ENCODE results near the gene CCDC169.

DNA sequence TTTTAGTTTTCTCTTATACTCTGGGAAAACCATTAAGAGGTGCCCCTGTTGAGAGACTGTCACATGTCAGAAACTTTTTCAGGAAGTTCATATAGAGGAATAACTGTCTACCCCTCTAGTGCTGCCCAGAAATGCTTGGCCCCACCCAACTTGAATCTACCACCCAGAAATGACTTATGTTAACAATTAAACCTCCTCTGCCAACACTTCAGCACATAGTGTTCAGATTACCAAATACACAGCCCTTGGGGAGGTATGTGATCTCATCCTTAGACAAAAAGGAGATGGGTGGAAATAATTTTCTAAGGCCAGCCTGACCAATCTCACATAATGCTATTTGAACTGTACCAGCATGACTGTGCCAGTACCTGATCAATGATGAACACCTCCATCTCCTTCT lies 35.6 kb downstream of the CCDC169 start:
- TF ChIP-seq, protein P1, sequence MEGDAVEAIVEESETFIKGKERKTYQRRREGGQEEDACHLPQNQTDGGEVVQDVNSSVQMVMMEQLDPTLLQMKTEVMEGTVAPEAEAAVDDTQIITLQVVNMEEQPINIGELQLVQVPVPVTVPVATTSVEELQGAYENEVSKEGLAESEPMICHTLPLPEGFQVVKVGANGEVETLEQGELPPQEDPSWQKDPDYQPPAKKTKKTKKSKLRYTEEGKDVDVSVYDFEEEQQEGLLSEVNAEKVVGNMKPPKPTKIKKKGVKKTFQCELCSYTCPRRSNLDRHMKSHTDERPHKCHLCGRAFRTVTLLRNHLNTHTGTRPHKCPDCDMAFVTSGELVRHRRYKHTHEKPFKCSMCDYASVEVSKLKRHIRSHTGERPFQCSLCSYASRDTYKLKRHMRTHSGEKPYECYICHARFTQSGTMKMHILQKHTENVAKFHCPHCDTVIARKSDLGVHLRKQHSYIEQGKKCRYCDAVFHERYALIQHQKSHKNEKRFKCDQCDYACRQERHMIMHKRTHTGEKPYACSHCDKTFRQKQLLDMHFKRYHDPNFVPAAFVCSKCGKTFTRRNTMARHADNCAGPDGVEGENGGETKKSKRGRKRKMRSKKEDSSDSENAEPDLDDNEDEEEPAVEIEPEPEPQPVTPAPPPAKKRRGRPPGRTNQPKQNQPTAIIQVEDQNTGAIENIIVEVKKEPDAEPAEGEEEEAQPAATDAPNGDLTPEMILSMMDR (IDR thresholded peaks at IDR 0.05): no peak
- TF ChIP-seq EZH2 (IDR thresholded peaks at IDR 0.05; ENCODE audit: borderline replicate concordance, insufficient read depth, low read depth, low read length, poor library complexity, severe bottlenecking): no peak

Data from B cell (primary cell).